ENCODE data around the gene COL4A2. TPM values are rescaled to one million over a fixed set of nuclear protein-coding genes. Genes with fewer than 3 reads are reported as not detected.

COL4A2 gene
- total and polyA plus RNA-seq, 4 donors = 8.0 to 45.2 (median 40.3) TPM

DNA sequence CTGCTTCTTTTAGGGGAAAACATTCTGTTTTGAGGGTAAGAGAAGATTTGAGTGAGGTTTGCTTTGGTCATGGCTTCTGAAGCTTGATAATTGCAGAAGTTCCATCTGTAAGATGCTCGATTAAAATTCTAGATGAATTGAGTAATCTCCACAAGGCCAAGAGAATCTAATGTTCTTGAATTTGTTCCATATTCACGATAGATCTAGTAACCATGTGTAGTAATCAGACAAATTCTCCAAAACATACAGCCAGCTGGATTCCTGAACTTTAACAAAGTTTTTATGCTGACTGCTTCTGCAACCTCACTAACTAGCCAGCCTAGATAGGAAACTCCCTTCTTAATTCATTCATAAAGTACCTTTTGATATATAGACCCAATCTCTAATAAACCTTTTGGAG lies 92.7 kb downstream of the COL4A2 start (continued):
- TF ChIP-seq, protein P1, sequence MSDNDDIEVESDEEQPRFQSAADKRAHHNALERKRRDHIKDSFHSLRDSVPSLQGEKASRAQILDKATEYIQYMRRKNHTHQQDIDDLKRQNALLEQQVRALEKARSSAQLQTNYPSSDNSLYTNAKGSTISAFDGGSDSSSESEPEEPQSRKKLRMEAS (IDR thresholded peaks at IDR 0.05) = no peak
- TF ChIP-seq JUND (IDR thresholded peaks at IDR 0.05) = no peak
- TF ChIP-seq EGR1 (IDR thresholded peaks at IDR 0.05; ENCODE audit: low read depth in 2 of 2) = no peak
- TF ChIP-seq NR2F2 (IDR thresholded peaks at IDR 0.05) = no peak
- TF ChIP-seq HNF4A (conservative IDR thresholded peaks at IDR 0.05) = no peak

DNA sequence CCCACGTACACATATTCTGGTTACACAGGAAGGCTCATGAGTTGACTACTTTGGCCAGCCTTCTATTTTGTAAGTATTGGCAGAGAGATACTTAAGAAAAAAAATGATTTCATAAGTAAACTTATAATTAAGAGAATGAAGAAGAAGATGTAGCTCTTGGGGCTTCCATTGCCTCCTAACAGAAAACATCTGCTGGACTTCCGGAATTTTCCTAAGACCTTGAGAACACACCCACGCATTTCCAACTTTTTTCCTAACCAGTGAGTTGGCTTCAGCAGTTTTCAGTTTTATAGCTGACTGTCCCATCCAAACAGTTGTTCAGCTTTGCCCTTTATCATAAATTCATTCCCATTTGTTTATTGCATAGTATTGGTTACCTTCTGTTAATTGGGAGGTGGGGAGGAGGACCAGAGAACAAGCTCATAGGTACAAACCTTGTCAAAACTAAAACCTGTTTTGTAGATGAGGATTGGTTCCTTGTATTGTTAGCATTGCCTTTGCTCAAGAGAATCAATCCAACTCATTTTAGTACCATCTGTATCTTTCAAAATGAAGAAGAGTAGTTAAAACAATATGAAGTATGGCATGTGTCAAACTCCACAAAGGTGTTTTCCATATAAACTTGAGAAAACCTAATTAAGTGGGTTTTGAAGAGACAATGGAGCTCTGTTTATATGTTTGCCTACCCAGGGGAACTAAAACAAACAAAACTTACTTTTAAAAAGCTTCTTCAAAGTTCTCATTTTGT lies 93.9 kb downstream of the COL4A2 start:
- TF ChIP-seq FOXA1 (IDR thresholded peaks at IDR 0.05) (no peak), FOXA2 (IDR thresholded peaks at IDR 0.05) (no peak), GABPA (IDR thresholded peaks at IDR 0.05 in 1 of 2, conservative IDR thresholded peaks at IDR 0.05 in 1 of 2) (no peak), YY1 (IDR thresholded peaks at IDR 0.05) (no peak), JUND (IDR thresholded peaks at IDR 0.05) (no peak), EGR1 (IDR thresholded peaks at IDR 0.05; ENCODE audit: low read depth in 2 of 2) (no peak), SP1 (IDR thresholded peaks at IDR 0.05) (no peak), RAD21 (IDR thresholded peaks at IDR 0.05) (no peak), TAF1 (conservative IDR thresholded peaks at IDR 0.05) (no peak), RXRA (IDR thresholded peaks at IDR 0.05) (no peak), NR2F2 (IDR thresholded peaks at IDR 0.05) (no peak), HNF4G (IDR thresholded peaks at IDR 0.05) (no peak), HNF4A (conservative IDR thresholded peaks at IDR 0.05) (no peak)
- TF ChIP-seq, protein P2, sequence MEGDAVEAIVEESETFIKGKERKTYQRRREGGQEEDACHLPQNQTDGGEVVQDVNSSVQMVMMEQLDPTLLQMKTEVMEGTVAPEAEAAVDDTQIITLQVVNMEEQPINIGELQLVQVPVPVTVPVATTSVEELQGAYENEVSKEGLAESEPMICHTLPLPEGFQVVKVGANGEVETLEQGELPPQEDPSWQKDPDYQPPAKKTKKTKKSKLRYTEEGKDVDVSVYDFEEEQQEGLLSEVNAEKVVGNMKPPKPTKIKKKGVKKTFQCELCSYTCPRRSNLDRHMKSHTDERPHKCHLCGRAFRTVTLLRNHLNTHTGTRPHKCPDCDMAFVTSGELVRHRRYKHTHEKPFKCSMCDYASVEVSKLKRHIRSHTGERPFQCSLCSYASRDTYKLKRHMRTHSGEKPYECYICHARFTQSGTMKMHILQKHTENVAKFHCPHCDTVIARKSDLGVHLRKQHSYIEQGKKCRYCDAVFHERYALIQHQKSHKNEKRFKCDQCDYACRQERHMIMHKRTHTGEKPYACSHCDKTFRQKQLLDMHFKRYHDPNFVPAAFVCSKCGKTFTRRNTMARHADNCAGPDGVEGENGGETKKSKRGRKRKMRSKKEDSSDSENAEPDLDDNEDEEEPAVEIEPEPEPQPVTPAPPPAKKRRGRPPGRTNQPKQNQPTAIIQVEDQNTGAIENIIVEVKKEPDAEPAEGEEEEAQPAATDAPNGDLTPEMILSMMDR (IDR thresholded peaks at IDR 0.05; ENCODE audit: low read depth, low read length, missing input control) = no peak
- TF ChIP-seq, protein P3, sequence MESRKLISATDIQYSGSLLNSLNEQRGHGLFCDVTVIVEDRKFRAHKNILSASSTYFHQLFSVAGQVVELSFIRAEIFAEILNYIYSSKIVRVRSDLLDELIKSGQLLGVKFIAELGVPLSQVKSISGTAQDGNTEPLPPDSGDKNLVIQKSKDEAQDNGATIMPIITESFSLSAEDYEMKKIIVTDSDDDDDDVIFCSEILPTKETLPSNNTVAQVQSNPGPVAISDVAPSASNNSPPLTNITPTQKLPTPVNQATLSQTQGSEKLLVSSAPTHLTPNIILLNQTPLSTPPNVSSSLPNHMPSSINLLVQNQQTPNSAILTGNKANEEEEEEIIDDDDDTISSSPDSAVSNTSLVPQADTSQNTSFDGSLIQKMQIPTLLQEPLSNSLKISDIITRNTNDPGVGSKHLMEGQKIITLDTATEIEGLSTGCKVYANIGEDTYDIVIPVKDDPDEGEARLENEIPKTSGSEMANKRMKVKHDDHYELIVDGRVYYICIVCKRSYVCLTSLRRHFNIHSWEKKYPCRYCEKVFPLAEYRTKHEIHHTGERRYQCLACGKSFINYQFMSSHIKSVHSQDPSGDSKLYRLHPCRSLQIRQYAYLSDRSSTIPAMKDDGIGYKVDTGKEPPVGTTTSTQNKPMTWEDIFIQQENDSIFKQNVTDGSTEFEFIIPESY (IDR thresholded peaks at IDR 0.05) = no peak
- TF ChIP-seq, protein P1 (IDR thresholded peaks at IDR 0.05) = no peak
- TF ChIP-seq, protein P4, sequence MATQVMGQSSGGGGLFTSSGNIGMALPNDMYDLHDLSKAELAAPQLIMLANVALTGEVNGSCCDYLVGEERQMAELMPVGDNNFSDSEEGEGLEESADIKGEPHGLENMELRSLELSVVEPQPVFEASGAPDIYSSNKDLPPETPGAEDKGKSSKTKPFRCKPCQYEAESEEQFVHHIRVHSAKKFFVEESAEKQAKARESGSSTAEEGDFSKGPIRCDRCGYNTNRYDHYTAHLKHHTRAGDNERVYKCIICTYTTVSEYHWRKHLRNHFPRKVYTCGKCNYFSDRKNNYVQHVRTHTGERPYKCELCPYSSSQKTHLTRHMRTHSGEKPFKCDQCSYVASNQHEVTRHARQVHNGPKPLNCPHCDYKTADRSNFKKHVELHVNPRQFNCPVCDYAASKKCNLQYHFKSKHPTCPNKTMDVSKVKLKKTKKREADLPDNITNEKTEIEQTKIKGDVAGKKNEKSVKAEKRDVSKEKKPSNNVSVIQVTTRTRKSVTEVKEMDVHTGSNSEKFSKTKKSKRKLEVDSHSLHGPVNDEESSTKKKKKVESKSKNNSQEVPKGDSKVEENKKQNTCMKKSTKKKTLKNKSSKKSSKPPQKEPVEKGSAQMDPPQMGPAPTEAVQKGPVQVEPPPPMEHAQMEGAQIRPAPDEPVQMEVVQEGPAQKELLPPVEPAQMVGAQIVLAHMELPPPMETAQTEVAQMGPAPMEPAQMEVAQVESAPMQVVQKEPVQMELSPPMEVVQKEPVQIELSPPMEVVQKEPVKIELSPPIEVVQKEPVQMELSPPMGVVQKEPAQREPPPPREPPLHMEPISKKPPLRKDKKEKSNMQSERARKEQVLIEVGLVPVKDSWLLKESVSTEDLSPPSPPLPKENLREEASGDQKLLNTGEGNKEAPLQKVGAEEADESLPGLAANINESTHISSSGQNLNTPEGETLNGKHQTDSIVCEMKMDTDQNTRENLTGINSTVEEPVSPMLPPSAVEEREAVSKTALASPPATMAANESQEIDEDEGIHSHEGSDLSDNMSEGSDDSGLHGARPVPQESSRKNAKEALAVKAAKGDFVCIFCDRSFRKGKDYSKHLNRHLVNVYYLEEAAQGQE (IDR thresholded peaks at IDR 0.05) = no peak
- TF ChIP-seq, protein P5, sequence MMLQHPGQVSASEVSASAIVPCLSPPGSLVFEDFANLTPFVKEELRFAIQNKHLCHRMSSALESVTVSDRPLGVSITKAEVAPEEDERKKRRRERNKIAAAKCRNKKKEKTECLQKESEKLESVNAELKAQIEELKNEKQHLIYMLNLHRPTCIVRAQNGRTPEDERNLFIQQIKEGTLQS (IDR thresholded peaks at IDR 0.05) = no peak
- Histone ChIP-seq H3K4me1 (ENCODE audit: control insufficient read depth in 4 of 4, insufficient read depth in 4 of 4, low read length in 3 of 4) (peaks cover 0 to 2% (median 0%) of the 10 kb centered on the region in 4 donors), H3K4me3 (ENCODE audit: low read depth in 1 of 3, low read length in 3 of 3) (no peak overlapping the region), H3K9me3 (ENCODE audit: control insufficient read depth in 4 of 4, low read length in 3 of 4) (no peaks in the 10 kb centered on the region), H3K9ac (ENCODE audit: low read depth in 1 of 2, low read length in 2 of 2) (no peak overlapping the region), H3K27me3 (ENCODE audit: control insufficient read depth in 4 of 4, insufficient read depth in 4 of 4, low read length in 3 of 4) (no peaks in the 10 kb centered on the region), H3K36me3 (ENCODE audit: control insufficient read depth in 4 of 4, insufficient read depth in 3 of 4, low read depth in 1 of 4, low read length in 3 of 4) (no peaks in the 10 kb centered on the region), H3K27ac (ENCODE audit: low read depth in 1 of 2, low read length in 2 of 2) (no peak overlapping the region)
- 75% methylated on average over 3 of the region's 3 CpGs for WGBS
- DNase-seq (ENCODE audit: low spot score) = no peak

All from liver (tissue), 9 donors.